GM19035 (cell line): Measurements from ENCODE around the gene SEC14L2.
A peak's percentile ranks its signal among the peaks of the same experiment; 100 is the strongest.

Experiments used
- ATAC-seq: cut with Tn5 transposase; IDR thresholded peaks from one replicate; pipeline ENCODE4 v1.9.1; 2021; ENCODE audit not compliant: unreplicated experiment

Gene SEC14L2

GRCh38 chr22:30396871-30397655 is at the start of gene SEC14L2:
SEC14L2 (plus strand) TSS chr22:30397018; CDS start chr22:30397117, 99 bp downstream.
- ATAC-seq = no peak

GRCh38 chr22:30347255-30347892 is 49.4 kb upstream of the SEC14L2 start:
- no peak for ATAC-seq

GRCh38 chr22:30348404-30348803 is 48.4 kb upstream of the SEC14L2 start:
- ATAC-seq = no peak

GRCh38 chr22:30348809-30349208 is 48.0 kb upstream of the SEC14L2 start:
- no peak for ATAC-seq

GRCh38 chr22:30351226-30351625 is 45.6 kb upstream of the SEC14L2 start:
- ATAC-seq = no peak

GRCh38 chr22:30354644-30355043 is 42.2 kb upstream of the SEC14L2 start:
- no peak for ATAC-seq

- ATAC-seq = peak; percentile 96
Observed at GRCh38 chr22:30356449-30357235, 40.2 kb upstream of the SEC14L2 start, which contains the start of the genes CCDC157 and SF3A1. CCDC157 (plus strand) TSS chr22:30357007; CDS start chr22:30366001, 8,994 bp downstream. SF3A1 (minus strand) TSS chr22:30356894; CDS start chr22:30356792, 102 bp downstream.

GRCh38 chr22:30357236-30357570 is 39.6 kb upstream of the SEC14L2 start:
- no peak for ATAC-seq

GRCh38 chr22:30357650-30358215 is 39.1 kb upstream of the SEC14L2 start:
- ATAC-seq = no peak

- no peak for ATAC-seq
Observed at GRCh38 chr22:30358541-30358940, 38.3 kb upstream of the SEC14L2 start.

- no peak for ATAC-seq
Observed at GRCh38 chr22:30361916-30362650, 34.7 kb upstream of the SEC14L2 start.

GRCh38 chr22:30362651-30363281 is 34.1 kb upstream of the SEC14L2 start:
- ATAC-seq = no peak

GRCh38 chr22:30365891-30366290 is 30.9 kb upstream of the SEC14L2 start:
- no peak for ATAC-seq

- ATAC-seq = no peak
Observed at GRCh38 chr22:30368420-30368819, 28.4 kb upstream of the SEC14L2 start.

GRCh38 chr22:30370641-30371230 is 26.1 kb upstream of the SEC14L2 start:
- no peak for ATAC-seq

- ATAC-seq = no peak
Observed at GRCh38 chr22:30371321-30371720, 25.5 kb upstream of the SEC14L2 start.

- no peak for ATAC-seq
Observed at GRCh38 chr22:30371981-30372380, 24.8 kb upstream of the SEC14L2 start.

- no peak for ATAC-seq
Observed at GRCh38 chr22:30372915-30373314, 23.9 kb upstream of the SEC14L2 start.
